NCI-H2227 (cell line): ENCODE measurements around the gene VAV3.
A peak's percentile ranks its signal among the peaks of the same experiment; 100 is the strongest.

Experiments
- DNase-seq: peaks from one replicate; lab custom pipeline; 2025; ENCODE audit not compliant: unreplicated experiment; lab: John Stamatoyannopoulos, UW

Gene VAV3

DNA sequence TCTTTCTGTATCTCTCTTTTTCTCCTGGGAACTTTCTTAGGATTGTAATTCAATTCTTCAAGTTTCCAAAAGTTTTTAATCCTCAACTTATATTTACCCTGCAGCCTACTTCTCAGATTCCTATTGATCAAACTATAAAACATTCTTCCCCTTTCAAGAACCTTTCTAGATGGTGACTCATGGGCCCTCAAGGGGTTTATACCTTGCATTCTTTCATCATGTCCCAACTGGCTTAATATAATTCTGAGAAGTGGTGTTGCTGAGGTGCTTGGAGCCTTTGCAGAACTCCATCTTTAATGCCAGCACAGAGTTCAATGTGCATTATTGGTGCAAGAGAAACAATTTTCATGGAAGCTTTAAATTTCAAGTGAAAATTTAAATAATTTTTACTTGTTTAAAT lies 273.4 kb downstream of the VAV3 start:
- no peak for DNase-seq

DNA sequence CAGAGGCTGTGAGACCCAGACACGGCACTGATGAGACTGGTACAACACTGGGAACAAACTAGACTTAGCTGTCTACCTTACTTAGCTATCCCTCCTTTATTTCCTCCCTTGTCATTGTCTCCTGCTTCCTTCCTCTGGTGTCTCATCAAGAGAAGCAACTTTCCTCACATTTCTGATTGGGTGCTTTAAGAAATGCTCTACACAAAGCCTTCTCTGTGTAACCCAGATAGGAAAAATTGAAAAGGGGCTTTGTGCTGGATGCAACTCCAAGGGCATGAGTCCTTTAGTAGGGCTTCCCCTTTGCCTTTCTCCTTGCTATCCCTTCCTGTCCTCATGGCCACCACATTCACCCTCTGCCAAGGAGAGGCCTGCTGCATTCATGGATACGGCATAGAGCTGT lies 274.5 kb downstream of the VAV3 start:
- DNase-seq = no peak

DNA sequence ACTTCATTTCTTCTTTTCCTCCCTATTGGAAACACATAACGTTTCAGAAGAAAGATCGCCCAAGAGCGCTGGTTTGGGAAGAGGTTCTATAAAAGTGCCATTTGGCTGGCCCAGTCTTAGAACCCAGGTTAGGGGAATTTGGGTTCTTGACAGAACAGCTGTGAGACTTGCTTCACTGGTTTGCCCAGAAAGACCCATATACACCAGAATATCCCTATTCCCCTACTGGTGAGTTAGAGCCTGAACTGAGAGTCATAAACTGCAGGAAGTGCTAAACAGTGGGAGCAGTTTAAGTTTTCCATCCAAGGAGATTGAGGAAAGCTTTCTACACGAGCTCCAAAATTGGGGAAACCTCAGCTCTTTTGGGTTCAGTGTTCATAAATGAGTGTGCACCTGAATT lies 275.2 kb downstream of the VAV3 start:
- no peak for DNase-seq

DNA sequence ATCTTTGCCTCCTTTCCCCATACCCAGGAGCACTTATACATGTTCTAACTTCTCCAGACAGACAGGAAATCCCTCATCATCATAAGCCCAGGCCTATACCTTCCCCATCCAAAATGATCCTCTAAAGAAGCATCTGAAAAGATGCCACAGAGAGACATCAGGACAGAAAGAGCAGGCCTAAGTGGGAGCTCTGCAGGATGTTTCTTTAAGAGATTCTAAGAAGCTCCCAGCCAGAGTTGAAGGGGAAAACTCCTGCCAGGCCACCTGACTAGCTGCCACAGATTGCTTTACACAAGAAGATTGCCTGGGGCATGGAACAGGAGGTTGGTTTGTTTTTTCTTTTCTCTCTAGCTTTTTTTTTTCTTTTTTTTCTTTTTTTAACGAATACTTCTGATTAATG lies 275.8 kb downstream of the VAV3 start:
- no peak for DNase-seq

DNA sequence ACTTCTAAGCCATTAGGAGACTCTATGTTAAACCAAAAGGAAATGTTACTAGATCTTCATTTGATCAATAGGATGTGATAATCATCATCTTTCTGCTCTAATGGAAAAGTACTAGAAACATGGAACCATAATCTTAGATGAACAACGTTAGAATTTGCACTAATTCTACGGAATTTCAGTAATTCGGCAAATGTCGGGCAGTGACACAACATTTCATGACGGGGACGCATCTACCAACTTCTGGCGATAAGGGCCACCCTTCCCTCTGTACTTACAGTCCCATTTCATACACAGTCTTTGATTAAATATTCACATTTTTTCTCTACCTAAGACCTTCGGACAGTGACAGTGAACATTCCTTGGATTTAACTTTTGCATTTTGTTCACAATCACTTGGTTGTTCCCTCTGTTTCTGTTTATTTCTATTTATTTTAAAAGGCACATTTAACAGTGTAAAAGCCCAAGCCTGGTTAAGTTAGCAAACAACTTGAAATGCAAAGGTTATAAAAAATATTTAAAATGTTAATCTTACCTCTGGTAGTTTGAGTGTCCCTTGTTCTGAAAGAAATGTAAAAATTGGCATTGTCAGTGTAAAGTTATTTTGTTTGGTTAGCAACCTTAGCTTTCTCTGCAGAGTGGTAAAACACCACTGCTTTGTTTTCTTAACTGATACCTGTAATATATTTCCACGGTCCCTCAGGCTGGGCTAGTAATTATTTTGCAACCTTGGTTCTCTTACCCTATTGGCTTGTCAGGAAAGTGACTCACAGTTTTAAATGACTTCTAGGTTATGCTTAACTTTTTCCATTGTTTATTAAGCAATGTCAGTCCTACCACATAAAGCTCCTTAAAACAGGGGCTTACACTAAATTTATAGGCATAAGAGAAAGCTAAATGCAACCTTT lies 276.9 kb downstream of the VAV3 start:
- DNase-seq = no peak

DNA sequence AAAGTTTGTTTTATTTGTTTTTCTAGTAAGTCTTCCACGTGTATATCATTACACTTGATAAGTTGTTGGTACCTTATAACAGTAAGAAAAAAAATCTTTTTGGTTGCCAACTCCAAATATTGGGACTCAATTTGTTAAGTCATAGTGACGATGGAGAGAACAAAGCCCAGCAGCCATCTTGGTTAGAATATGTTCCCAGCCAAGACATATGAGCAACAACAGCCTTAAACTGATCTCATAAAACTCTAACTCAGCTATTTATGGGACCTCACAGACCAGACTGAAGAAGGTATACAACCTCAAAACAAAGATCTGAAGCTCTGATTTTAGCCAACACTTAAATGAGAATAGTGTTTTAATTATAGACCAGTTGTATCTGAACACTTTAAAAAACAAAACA lies 281.3 kb downstream of the VAV3 start:
- no peak for DNase-seq

DNA sequence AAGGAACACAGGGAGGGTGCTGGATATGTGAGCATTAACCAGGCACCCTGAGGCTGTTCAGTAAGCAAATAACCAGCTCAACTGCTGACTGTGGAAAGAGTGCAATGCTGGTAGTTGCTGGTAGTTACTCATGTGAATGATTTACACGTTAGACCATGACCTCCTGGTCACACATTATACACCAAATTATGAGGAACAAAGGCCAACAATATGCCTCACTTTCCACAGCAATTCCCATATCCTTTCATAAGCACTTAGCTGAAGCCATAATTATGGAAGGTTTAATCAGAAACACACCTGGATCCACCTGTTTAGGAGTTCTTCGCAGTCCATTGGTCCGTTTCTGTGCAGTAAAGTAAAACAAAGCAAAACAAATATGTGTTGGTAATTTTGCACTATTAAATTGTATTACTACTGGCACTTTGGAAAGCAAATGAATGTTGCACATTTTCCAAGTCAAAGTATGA lies 281.8 kb downstream of the VAV3 start:
- no peak for DNase-seq

DNA sequence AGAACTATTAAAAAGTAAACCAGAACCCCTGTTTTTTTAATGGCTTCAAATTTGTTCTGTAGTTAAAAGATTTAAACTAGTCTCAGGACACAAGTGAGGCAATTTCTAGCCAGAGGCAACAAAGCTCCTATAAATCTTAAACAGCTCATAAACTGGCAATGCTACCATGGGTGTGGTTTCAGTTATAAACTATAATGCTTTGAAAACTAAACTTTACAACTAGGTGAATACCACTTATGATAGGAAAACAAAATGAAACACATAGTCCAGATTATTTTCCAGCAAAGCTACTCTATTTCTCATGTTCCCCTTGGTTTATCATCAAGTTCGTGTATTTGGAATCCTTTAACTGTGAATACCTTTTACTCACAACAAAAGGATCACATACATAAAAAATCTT lies 282.5 kb downstream of the VAV3 start:
- DNase-seq = no peak

DNA sequence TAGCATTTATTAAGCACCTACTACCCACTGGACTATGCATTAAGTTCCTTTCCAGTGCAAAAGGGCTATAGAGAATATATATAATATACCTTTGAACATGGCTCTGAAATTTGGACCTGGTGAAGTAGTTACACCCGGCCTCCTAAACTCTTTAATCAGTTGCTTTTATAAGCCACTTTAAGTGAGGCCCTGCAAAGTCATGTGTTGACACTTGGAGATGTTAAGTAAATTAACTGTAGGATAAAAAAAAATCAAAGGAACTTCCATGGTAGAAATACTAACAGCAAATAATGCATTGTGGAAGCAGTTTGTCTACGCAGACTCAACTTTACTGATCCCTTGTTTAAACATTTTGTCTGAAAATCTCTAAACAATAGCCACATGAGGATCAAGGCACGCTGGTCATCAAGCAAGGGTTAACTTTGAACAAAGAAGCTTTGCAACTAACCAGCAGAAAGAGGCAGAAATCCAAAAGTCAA lies 283.9 kb downstream of the VAV3 start:
- no peak for DNase-seq

DNA sequence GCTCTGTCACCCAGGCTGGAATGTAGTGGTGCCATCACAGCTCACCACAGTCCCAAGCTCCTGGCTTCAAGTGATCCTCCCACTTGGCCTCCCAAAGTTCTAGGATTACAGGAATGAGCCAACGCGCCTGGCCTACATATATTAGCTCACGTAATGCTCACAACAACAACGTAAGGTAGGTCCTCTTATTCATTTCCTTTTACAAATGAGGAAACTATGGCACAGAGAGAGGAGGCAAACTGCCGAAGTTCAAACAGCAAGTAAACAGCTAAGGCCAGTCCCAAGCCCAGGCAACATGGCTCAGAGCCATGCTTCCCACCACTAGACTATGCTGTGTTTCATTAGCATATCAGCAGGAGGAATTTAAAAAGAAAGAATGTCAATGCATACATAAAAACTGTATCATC lies 284.4 kb downstream of the VAV3 start:
- DNase-seq = no peak

DNA sequence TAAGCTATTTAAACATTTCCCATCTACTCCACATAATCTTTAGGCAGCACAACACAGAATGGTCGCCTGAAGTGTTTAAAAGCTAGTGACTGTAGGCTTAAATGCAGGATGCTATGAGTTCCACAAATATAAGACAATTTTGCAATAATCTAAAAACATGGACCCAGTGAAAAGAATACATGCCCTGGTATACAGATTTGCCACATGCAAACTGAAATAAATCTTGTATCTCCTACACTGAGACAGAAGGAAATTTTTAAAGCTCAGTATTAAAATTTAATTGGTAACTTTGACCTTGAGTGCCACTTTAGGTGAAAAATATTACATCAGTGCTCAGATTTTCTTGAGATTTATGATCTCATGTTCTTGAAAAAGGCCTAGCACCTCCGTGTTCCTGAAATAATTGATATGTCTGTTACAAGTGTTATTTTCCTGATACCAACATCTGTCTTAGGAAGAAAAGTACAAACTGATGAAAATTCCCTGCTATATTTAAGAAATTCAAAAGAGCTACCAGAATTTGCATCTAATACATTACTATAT lies 285.5 kb downstream of the VAV3 start:
- no peak for DNase-seq

DNA sequence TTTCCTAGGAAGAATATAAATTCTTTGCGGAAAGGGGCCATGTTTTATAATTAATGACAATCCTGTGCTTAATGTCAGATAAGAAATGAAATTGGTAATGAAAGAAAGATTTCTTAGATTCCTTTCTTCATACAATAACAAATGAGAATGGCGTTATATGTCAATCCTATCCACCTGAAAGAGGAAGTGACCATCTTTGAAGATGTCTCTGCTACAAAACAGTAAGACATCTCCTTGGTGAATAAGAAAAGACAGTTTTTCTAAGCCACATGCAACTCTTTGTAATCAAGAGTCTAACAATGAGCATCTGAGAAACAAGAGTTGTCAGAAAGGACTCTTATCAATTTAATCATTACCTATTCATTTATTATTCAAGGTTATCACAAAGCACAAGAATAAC lies 286.0 kb downstream of the VAV3 start:
- DNase-seq = no peak

DNA sequence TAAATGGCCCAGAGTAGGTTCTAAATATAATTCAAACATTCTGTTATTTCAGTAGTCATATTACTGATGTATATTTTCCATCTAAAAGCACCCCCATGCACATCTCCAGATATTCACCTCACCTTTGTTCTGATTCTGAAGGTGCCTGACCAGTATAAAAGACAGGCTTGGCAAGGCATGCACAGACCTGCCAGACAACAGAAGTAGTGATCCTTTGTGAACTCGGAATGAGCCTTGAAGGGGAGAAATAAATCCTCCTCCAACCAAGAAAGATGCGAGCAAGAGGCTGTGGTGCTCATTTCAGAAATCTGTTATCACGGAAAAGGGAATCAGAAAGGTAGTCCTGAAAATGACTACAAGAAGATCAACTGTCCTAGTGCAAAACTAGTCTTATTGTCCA lies 287.3 kb downstream of the VAV3 start:
- no peak for DNase-seq

DNA sequence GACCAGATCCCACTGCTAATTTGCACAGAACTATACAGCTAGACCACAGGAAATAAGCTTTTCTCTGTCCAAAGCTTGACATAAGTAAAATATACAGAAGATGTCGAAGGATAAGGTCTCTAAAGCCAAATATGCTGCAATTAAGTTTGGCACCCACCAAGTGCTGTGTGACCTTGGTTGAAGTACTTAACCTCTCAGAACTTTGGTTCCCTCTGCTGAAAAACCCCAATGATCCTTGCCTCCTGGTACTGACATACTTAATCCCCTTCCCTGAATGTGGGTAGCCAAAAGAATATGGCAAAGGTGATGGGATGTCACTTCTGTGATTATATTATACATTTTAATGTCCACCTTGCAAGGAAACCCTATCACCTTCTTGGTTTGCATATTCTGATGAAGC lies 290.5 kb downstream of the VAV3 start:
- DNase-seq = no peak

DNA sequence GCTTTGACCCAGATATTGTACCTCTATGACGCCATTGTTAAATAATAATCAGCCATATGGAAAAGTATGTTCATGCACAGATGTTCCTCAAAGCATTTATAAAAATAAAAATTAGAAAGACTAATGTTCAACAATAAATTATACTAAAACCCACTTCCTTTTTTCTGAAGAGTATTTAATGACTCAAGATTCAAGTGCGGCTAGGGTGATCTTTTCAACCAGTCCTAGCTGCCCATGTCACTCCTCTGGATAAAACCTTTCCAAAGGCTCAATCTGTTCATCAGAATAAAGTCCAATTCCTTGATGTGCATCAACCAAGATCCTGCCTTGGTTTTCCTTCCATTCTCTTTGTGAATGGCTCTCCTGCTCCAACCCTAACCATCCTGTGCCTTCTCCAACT lies 292.0 kb downstream of the VAV3 start:
- no peak for DNase-seq

DNA sequence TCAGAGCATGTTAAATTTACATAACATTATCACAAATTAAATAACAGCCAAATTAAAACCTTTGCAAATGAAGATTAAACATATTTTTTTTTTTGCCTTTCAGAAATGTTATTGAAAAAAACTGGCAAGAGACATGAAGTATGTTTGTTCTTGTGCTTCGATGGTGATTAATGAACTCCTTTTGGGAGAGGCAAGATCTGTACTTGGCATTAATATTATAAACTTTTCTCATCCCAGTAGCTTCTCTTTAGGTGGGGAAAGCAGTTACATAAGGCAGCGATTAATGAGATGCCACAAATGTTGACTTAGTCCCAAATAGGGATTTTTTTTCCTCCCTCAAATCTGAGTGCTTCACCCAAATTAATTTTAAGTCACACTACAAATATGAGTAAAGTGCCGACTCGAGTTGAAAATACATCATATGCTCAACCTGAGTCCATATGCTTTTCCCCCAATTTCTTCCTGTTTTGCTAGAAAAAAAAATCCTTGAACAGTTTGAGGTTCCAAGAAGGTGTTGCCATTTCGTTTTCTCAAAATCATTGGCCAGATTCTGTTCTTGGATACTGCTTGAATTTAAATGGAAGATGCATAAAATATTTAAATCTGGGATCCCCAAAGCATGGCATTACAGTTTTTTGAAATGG lies 294.5 kb downstream of the VAV3 start:
- DNase-seq = no peak

DNA sequence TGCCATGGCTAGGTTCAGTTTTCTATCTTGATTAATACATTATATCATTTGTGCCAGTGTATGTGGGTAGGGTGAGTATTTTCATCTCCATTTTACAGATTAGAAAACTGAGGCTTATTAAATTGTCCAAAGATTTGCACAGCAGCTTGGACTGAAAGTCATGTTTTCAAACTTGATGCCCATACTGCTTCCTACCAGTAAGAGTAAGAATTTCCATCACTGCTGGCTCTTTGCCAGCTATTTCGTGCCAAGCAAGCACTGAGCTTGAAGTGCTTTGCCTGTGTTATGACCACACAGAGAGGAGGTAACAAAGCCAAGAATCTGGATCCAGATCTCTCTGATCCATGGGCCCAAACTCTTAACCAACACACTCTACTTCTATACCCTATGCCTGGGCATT lies 295.0 kb downstream of the VAV3 start:
- DNase-seq = peak; percentile 27

DNA sequence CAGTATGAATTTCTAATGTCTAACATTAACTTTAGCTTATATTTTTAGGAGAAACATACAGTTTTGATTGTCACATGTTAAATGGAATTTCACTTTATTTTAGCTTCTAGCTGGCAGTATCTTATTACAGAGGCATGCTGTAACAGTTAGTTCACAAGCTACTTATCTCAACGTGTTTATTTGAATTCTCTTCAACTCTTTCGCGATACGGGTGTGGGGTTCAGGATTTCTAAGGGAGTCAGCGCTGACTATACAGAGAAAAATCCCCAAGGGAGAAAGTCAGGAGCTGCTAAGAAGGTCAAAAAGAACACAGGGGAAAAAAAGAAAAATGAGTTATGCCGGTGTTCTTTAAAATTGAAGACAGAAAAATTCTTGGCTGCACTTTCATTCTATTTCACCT lies 296.2 kb downstream of the VAV3 start:
- DNase-seq = no peak

DNA sequence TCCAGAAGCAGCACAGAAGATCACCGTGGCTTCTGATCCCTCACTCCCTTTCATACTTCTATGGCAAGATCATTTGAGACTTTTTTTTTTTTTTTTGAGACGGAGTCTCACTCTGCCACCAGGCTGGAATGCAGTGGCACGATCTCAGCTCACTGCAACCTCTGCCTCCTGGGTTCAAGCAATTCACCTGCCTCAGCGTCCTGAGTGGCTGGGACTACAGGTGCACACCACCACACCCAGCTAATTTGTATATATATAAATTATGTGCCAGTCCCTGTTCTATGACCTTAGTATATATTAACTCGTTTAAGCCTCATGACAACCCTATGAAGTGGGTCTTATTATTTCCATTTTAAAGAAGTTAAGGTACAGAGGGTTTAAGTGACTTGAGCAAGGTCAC lies 298.5 kb downstream of the VAV3 start:
- DNase-seq = no peak

DNA sequence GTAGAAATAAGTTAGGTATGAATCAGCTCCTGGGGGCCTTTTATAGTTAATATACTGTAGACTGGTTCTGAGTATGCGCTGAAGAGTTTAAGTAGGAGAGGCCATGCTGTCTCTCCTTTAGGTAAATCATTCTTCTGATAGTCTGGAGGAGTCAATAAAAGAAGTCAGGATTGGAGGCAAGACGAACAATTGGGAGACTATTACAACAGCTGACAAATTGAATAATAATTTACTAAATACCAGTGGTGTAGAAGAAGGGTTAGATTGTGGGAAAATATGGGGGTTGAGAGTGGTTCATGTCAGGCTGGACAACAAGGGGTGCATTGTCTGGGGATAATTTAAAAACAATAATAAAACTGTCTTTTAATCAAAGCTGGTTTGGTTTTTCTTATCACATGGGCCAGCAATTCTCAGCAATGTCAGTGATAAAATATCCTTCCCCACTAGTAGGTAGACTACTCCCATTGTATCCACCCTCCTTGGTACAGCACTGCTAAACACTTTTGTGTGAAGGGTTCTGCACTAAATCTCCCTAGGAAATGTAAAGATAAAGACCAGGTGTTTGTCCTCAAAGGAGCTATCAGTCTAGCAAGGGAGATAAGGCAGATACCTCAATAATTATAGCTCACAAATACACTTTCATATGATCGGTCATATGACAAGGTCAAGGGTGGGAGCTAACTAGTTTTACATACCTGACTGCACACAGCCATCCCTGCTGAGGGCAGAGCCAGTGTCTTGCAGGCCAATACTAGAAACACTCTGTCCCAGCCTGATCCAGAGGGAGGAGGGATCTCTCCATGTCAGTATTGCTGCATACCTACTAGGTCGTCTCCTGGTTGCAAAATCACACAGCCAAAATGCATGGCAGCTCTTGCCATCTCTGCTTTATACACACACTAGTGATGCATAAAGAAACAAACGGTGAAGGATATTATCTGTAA lies 299.7 kb downstream of the VAV3 start:
- no peak for DNase-seq

DNA sequence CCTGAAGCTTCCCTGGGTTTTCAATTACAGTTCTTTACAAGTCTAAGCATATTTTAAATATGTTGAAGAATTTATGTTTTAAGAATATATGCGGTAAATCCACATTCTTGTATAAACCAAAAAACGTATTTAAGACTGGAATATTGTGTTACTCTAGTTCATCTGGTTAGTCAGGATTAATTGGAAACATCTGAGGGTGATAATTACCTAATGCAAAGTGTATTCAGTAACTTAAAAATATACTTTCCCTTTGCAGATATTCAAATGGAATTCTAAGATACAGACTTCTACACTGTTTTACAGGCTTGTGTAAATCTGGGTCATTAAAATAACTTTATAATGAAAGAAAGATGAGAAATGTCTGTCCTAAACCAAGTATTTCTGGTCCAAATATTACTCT lies 302.0 kb downstream of the VAV3 start:
- DNase-seq = no peak
